Left ventricle myocardium superior (tissue), 1 donor: ENCODE results near the gene NUBPL. TPM values are rescaled to one million over a fixed set of nuclear protein-coding genes. Genes with fewer than 3 reads are reported as not detected.
A peak's percentile ranks its signal among the peaks of the same experiment; 100 is the strongest.
"Not testable (repeated sequence)": the region's sequence is repeated elsewhere in the genome, so short reads cannot be mapped to it uniquely, and the experiment has no call there.

Experiments
- ATAC-seq: fragments of 200-7000 bp; cut with Tn5 transposase; one replicate; pipeline ENCODE4 v1.9.1; 2020; ENCODE audit warnings: mild to moderate bottlenecking, moderate library complexity
- DNase-seq: peaks from one replicate; pipeline ENCODE4 v3.0.0-alpha.2; 2020
- intact Hi-C: fragments of 100-400 bp; cut with micrococcal nuclease; formaldehyde crosslinking; loops from one replicate; pipeline ENCODE4 v1.11.0; 2022
- total RNA-seq: library from RNA; stranded (reverse); fragmentation: NEBNext Ultra II Directional; extraction: Animal tissue kit (Norgen Biotek cat#: 25700); gene quantifications from one replicate; pipeline ENCODE4 v1.2.1, GENCODE V29; 2021
- donor health status: DM: no; HTN: yes; CAD: no; lungs with severe emphysema.

The NUBPL gene
- total RNA-seq, 1 donor from 2014 or later: 32.6 TPM

GRCh38 chr14:31716208-31716607 is 155.0 kb downstream of the NUBPL start:
- ATAC-seq (no peak), DNase-seq (no peak)
- intact Hi-C loops: no loop called here

- ATAC-seq (peak; percentile 16), DNase-seq (no peak)
- intact Hi-C loops: no loop called here
These were observed 156.3 kb downstream of the NUBPL start for GRCh38 chr14:31717294-31718085.

- DNase-seq: no peak
- intact Hi-C loops: no loop called here
- peak; percentile 83 for ATAC-seq
These were observed 157.4 kb downstream of the NUBPL start for GRCh38 chr14:31718585-31718984.

- intact Hi-C loops: no loop called here
- DNase-seq (no peak), ATAC-seq (peak; percentile 51)
These were observed 157.8 kb downstream of the NUBPL start for GRCh38 chr14:31718985-31719384.

GRCh38 chr14:31726337-31726736 is 165.1 kb downstream of the NUBPL start:
- no peak for DNase-seq
- intact Hi-C loops: no loop called here
- no peak for ATAC-seq

GRCh38 chr14:31727797-31728196 is 166.6 kb downstream of the NUBPL start:
- ATAC-seq (no peak), DNase-seq (no peak)
- intact Hi-C loops: no loop called here

- no peak for ATAC-seq
- intact Hi-C loops: no loop called here
- no peak for DNase-seq
These were observed 179.5 kb downstream of the NUBPL start for GRCh38 chr14:31740688-31741087.

GRCh38 chr14:31745741-31746140 is 184.5 kb downstream of the NUBPL start:
- intact Hi-C loops: no loop called here
- no peak for DNase-seq
- ATAC-seq: no peak

- intact Hi-C loops: no loop called here
- no peak for DNase-seq
- no peak for ATAC-seq
These were observed 185.1 kb downstream of the NUBPL start for GRCh38 chr14:31746326-31746725.

GRCh38 chr14:31749275-31749674 is 188.1 kb downstream of the NUBPL start:
- intact Hi-C loops: no loop called here

GRCh38 chr14:31751047-31751446 is 189.8 kb downstream of the NUBPL start:
- ATAC-seq, intact Hi-C loops, DNase-seq: not testable (repeated sequence)

More at GRCh38 chr14:31749275-31749674, 188.1 kb downstream of the NUBPL start:
- ATAC-seq: no peak
- no peak for DNase-seq

- intact Hi-C loops: no loop called here
- ATAC-seq (no peak), DNase-seq (no peak)
These were observed 191.9 kb downstream of the NUBPL start for GRCh38 chr14:31752867-31753661.

- DNase-seq (no peak), ATAC-seq (no peak)
- intact Hi-C loops: no loop called here
These were observed 197.7 kb downstream of the NUBPL start for GRCh38 chr14:31758941-31759340.

GRCh38 chr14:31760277-31760676 is 199.1 kb downstream of the NUBPL start:
- no peak for ATAC-seq
- intact Hi-C loops: no loop called here
- no peak for DNase-seq

- no peak for DNase-seq
- intact Hi-C loops: no loop called here
- no peak for ATAC-seq
These were observed 200.1 kb downstream of the NUBPL start for GRCh38 chr14:31761325-31761724.

- intact Hi-C loops: no loop called here
- ATAC-seq: no peak
These were observed 201.8 kb downstream of the NUBPL start for GRCh38 chr14:31763041-31763440.

GRCh38 chr14:31766315-31766892 is 205.2 kb downstream of the NUBPL start:
- intact Hi-C loops: no loop called here
- ATAC-seq (no peak), DNase-seq (no peak)

More at GRCh38 chr14:31763041-31763440, 201.8 kb downstream of the NUBPL start:
- DNase-seq: no peak

- no peak for ATAC-seq
- no peak for DNase-seq
- intact Hi-C loops: no loop called here
These were observed 207.2 kb downstream of the NUBPL start for GRCh38 chr14:31768355-31768754.

- peak; percentile 77 for ATAC-seq
- intact Hi-C loops: loop anchor here (2.0 kb wide), 1 partner anchor 45 kb away; no protein-coding TSS in a partner anchor
- DNase-seq: no peak
These were observed 209.1 kb downstream of the NUBPL start for GRCh38 chr14:31770271-31770670.

- no peak for ATAC-seq
These were observed 213.4 kb downstream of the NUBPL start for GRCh38 chr14:31774567-31774966.

More at GRCh38 chr14:31774567-31774966, 213.4 kb downstream of the NUBPL start:
- no peak for DNase-seq
- intact Hi-C loops: no loop called here
